LHCN-M2 (cell line): ENCODE results near the gene FBXL20. TPM values are rescaled to one million over a fixed set of nuclear protein-coding genes. Genes with fewer than 3 reads are reported as not detected.
"Not testable (repeated sequence)": the region's sequence is repeated elsewhere in the genome, so short reads cannot be mapped to it uniquely, and the experiment has no call there.

ENCODE experiments used
- DNase-seq: peaks from one replicate; pipeline ENCODE4 v3.0.0-alpha.2; 2012; ENCODE audit warnings: low read depth
- total RNA-seq: library from RNA; depleted of rRNA; stranded (reverse); fragments of >200 nt; gene quantifications from 2 replicates; pipeline ENCODE4 v1.2.3, GENCODE V29; 2014

FBXL20 gene
- total RNA-seq, 1 experiment from 2014 or later = 7.0 TPM

DNA sequence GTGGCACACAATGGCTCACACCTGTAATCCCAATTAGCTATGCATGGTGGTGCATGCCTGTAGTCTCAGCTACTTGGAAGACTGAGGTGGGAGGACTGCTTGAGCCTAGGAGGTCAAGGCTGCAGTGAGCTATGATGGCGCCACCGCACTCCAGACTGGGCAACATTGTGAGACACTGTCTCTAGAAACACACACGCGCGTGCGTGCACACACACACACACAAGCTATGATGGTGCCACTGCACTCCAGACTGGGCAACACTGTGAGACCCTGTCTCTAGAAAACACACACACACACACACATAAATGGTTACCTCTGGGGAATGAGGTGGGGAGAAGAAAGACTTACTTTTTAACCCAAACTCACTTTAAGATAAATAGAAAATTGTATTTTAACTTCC, 16.4 kb downstream of the FBXL20 start:
- no peak for DNase-seq

DNA sequence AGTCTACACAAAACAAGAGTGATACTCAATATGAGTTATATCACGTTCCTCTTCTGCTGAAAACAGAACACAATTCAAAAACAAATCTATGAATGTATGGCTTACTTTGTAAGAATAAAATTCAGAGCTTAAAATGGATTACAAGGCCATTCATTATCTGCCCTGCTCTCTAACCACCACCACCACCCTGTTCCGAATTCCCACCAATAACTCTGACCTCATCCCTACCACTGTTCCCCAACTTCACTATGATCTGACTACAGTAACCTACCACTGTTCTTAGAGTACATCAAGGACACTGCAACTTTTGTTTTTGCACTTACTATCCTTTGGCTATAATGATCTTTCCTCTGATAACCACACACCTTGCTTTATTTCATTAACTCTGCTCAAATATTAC, 21.3 kb downstream of the FBXL20 start:
- DNase-seq = no peak

DNA sequence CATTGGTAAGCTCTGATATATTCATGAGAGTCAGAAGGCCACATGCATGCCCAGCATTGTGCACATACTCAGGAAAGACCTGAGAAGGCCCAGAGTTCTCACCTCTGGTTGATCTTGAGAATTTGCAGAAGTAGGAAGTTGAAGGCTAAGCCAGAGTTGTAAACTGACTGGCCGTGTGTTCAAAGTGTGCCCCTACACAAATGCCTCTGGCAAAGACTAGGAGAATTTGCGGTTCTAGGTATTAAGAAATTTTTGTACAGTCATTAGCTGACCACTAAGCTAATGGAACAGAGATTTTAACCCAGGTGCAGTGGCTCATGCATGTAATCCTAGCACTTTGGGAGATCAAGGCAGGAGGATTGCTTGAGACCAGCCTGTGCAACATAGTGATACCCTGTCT, 25.0 kb downstream of the FBXL20 start:
- DNase-seq = peak; percentile 10

DNA sequence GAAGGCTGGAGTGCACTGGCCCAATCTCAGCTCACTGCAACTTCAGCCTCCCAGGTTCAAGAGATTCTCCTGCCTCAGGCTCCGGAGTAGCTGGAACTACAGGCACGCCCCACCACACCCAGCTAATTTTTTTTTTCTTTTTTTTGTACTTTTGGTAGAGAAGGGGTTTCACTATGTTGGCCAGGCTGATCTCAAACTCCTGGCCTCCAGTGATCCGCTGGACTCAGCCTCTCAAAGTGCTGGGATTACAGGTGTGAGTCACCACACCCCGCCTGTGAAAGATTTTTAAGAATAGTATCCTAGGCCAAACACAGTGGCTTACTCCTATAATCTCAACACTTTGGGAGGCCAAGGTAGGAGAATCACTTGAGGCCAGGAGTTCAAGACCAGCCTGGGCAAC, 33.6 kb downstream of the FBXL20 start:
- DNase-seq = not testable (repeated sequence)

DNA sequence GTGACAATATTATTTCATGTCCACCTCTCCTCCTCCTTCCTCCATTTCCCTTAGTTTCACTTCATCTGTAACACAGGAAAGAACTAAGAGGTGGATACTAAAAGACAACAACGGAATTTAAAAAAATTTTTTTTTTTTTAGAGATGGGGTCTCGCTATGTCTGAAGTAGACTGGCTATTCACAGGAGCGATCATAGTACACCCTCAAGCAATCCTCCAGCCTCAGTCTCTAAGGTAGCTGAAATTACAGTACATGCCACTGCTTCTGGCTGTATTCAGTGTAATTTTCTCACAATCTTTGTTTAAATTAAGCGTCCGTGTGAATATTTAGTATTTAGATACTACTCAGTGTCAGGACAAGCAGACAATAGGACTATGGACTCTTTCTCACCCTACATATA, 35.6 kb downstream of the FBXL20 start:
- no peak for DNase-seq

GRCh38 chr17:39365242-39365641, 36.2 kb downstream of the FBXL20 start:
- DNase-seq = peak; percentile 15

DNA sequence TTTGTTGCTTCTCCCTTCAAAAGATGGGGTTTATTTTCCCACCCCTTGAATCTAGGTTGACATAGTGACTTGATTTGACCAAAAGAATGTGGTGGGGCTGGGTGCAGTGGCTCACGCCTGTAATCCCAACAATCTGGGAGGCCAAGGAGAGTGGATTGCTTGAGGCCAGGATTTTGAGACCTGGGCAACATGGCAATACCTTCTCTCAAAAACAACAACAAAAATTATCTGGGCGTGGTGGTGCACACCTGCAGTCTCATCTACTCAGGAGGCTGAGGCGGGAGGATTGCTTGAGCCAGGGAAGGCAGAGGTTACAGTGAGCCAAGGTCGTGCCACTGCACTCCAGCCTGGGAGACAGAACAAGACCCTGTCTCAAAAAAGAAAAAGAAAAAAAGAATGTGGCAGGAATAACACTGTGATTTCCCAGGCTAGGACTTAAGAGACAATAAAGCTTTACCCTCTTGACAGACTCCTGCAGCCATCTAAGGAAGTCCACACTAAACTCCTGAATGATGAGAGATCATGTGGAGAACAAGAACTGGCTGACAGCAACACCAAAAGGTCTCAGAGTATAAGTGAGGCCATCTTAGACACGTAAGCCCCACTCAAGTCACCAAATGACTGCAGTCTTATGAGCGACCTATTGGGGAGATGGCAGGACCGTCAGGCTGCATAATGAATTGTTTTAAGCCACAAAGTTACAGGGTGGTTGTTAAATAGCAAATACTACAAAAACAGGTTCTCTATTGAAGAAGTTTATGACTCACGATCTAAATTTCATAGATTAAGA, 37.0 kb downstream of the FBXL20 start:
- DNase-seq = no peak

GRCh38 chr17:39361064-39361463, 40.4 kb downstream of the FBXL20 start:
- no peak for DNase-seq

DNA sequence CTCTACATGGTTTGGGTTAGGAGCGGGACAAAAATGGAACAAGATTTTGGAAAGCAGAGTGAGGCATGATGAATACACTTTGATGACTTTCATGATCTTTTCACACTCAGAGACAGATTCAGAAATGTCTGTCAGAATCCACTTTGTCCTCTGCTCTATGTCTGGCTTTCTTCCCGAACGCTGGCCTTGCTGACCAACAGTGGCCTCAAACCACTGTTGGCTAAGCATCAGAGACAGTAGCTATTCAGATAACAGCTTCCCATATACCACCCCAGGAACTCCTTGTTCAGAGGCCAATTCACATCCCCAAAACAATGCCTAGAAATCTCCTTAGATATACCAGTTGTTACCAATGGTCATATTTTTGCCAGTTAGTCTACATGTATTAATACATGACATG, 40.9 kb downstream of the FBXL20 start:
- no peak for DNase-seq

DNA sequence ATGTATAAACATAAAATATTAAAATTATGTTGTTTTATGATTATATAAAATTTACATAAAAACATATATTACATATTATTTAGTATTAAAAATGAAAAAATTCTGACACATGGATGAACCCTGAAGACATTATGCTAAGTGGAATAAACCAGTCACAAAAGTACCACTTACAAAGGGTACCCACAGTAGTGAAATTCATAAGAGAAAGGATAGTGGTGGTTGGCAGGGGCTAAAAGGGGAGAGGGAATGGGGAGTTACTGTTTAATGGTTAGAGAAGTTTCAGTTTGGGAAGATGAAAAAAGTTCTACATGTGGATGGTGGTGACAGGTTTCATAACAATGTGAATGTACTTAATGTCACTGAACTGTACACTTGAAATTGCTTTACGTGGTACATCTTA, 41.4 kb downstream of the FBXL20 start:
- DNase-seq = no peak

DNA sequence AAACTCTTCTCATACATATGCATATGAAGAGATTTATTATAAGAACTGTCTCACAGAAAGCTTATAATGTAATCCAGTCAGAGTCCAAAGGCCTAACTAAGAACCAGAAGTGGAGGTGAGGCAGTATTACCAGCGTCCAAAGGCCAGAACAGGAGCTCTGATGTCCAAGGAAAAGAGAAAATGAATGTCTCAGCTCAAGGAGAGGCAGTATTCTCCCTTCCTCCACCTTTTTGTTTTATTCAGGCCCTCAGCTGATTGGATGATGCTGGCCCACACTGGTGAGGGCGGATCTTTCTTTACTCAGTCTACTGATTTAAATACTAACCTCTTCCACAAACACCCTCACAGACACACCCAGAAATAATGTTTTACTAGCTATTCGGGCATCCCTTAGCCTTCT, 43.4 kb downstream of the FBXL20 start:
- DNase-seq = no peak

DNA sequence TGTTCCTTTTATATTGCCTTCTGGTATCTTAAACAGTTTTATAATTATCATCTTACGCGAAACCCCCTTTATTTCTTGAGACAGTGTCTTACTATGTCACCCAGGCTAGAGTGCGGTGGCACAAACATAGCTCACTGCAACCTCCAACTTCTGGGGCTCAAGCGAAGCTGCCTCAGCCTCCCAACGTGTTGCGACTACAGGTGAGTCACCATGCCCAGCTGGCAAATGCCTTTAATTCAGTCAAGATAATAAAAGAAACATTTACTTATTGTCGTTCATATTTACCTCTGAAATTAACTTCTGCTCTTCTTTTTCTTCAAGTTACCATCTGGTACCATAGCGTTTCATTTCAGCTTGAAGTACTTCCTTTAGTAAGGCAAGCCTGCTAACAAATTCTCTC, 43.9 kb downstream of the FBXL20 start:
- no peak for DNase-seq

GRCh38 chr17:39352986-39353385, 48.4 kb downstream of the FBXL20 start:
- no peak for DNase-seq

DNA sequence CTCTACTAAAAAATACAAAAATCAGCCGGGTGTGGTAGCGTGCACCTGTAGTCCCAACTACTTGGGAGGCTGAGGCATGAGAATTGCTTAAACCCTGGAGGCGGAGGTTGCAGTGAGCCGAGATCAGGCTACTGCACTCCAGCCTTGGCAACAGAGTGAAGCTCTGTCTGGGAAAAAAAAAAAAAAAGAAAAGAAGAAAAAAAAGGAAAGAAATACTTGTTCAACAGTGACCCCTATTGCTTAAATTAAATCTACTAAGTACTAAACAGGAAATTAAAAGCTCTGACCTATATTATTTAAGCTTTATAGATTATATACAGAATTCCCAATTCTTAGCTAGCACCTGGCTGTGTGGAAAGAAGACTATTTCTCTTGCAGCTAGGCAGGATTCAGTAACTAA, 48.9 kb downstream of the FBXL20 start:
- DNase-seq = no peak

DNA sequence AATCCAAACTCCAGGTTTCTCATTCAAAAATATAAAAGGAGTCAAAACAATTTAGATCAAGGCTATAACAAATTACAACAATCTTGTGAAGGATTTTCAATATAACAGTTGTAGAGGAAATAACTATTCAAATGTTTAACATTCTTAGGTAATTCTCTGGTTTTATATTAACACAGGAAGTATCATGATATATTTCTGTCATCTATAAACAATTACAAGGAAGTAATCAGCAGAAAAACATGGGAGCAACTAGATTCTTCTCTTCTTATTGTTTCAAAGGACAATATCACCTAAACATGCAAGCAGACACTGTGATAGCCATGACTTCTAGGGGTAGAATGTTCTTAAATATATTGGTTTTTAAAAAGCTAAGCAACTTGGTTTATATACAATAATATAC, 49.9 kb downstream of the FBXL20 start:
- no peak for DNase-seq

DNA sequence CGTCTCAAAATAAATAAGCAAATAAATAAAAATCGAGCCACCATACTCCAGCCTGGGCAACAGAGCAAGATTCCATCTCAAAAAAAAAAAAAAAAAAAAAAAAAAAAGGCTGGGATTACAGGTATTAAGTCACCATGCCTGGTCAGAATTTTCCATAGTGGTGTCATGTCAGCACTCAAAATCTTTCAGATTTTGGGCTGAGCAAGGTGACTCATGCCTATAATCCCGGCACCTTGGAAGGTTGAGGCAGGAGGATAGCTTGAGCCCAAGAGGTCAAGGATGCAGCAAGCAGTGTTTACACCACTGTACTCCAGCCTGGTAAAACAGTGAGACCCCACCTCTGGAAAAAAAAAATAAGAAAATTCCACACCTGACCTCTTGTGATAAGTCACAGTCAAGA, 52.2 kb downstream of the FBXL20 start:
- no peak for DNase-seq

GRCh38 chr17:39346863-39347262, 54.6 kb downstream of the FBXL20 start:
- not testable (repeated sequence) for DNase-seq

- DNase-seq = no peak
Observed at GRCh38 chr17:39341541-39341940, 59.9 kb downstream of the FBXL20 start.

DNA sequence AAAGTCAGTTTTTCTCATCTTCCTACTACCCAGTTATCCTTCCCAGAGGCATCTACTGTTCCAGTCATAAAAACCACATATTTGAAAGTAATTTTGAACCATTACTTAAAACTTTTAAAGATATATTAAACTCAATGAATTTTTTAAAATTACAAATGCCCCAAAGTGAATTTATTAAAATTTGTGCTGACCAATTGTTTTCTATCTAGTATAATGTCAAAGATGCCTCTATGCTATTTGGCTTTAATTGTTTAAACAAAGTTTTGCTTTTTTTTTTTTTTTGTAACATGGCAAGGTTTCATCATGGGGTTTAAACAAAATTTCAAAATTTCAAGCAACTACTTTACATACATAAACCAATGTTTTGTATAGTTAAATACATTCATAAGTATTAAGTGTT, 60.7 kb downstream of the FBXL20 start:
- DNase-seq = no peak

GRCh38 chr17:39339272-39339671, 62.2 kb downstream of the FBXL20 start:
- DNase-seq = no peak

GRCh38 chr17:39337649-39338048, 63.8 kb downstream of the FBXL20 start:
- DNase-seq = not testable (repeated sequence)

DNA sequence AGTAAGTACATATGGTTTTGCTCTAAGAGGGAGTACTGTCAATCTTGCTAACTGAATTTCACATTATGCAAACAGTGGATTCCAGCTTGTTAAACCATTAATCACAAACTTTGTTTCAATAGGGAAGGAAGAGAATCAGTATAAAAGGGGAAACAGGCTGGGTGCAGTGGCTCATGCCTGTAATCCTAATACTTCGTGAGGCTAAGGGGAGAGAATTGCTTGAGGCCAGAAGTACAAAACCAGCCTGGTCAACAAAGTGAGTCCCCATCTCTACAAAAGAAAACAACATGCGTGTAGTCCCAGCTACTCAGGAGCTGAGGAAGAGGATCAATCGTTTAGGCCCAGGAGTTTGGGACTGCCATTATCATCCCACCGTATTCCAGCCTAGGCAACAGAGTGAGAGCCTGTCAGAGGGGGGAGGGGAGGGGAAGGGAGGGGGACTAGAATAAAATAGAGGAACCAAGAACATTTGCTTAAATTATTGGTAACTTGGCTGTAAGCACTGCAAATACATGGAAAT, 65.7 kb downstream of the FBXL20 start:
- DNase-seq = no peak

DNA sequence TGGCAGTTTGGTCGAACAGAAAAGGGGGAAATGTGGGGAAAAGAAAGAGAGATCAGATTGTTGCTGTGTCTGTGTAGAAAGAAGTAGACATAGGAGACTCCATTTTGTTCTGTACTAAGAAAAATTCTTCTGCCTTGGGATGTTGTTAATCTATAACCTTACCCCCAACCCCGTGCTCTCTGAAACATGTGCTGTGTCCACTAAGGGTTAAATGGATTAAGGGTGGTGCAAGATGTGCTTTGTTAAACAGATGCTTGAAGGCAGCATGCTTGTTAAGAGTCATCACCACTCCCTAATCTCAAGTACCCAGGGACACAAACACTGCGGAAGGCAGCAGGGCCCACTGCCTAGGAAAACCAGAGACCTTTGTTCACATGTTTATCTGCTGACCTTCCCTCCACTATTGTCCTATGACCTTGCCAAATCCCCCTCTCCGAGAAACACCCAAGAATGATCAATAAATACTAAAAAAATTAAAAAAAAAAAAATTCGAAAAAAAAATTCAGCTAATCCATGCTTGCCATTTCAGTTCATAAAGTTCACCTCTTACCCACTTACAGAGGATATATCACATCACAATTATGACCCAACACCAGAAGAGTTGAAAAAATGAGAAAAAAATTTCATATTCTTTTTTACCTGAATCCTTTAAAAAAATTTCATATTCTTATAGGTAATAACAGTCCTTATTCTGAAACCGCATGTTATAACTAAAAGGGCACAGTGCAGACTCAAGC, 67.2 kb downstream of the FBXL20 start:
- DNase-seq = not testable (repeated sequence)
